Fibroblast of upper back skin (primary cell): Measurements from ENCODE around the gene LGR6.
A peak's percentile ranks its signal among the peaks of the same experiment; 100 is the strongest.

Experiments
- DNase-seq: peaks from one replicate; pipeline ENCODE4 v3.0.0-alpha.2; 2013

LGR6 gene

GRCh38 chr1:202200112-202200548 lies 6.5 kb downstream of the LGR6 start:
- DNase-seq: peak; percentile 5

GRCh38 chr1:202200669-202201068 lies 7.1 kb downstream of the LGR6 start:
- no peak for DNase-seq

GRCh38 chr1:202201266-202201665 lies 7.7 kb downstream of the LGR6 start:
- no peak for DNase-seq

GRCh38 chr1:202201971-202202370 lies 8.4 kb downstream of the LGR6 start:
- DNase-seq: no peak

- DNase-seq: no peak
Observed at GRCh38 chr1:202202500-202203168, 9.0 kb downstream of the LGR6 start.

GRCh38 chr1:202203238-202204039 lies 9.8 kb downstream of the LGR6 start:
- no peak for DNase-seq

GRCh38 chr1:202204065-202204464 lies 10.5 kb downstream of the LGR6 start:
- DNase-seq: no peak

- no peak for DNase-seq
Observed at GRCh38 chr1:202205523-202206190, 12.1 kb downstream of the LGR6 start.

GRCh38 chr1:202207292-202207691 lies 13.7 kb downstream of the LGR6 start:
- peak; percentile 56 for DNase-seq

- no peak for DNase-seq
Observed at GRCh38 chr1:202208351-202208857, 14.8 kb downstream of the LGR6 start.

- DNase-seq: peak; percentile 28
Observed at GRCh38 chr1:202210385-202210784, 16.8 kb downstream of the LGR6 start.

GRCh38 chr1:202210969-202211368 lies 17.4 kb downstream of the LGR6 start:
- no peak for DNase-seq

- no peak for DNase-seq
Observed at GRCh38 chr1:202212787-202213186, 19.2 kb downstream of the LGR6 start.

- DNase-seq: no peak
Observed at GRCh38 chr1:202213361-202214088, 19.9 kb downstream of the LGR6 start.

GRCh38 chr1:202214089-202214843 lies 20.7 kb downstream of the LGR6 start:
- no peak for DNase-seq

GRCh38 chr1:202215472-202216130 lies 22.0 kb downstream of the LGR6 start:
- no peak for DNase-seq

- no peak for DNase-seq
Observed at GRCh38 chr1:202216691-202217090, 23.1 kb downstream of the LGR6 start.

GRCh38 chr1:202217516-202217915 lies 23.9 kb downstream of the LGR6 start:
- no peak for DNase-seq

GRCh38 chr1:202217951-202218350 lies 24.4 kb downstream of the LGR6 start:
- DNase-seq: no peak

GRCh38 chr1:202220733-202221132 lies 27.1 kb downstream of the LGR6 start:
- no peak for DNase-seq
